ENCODE data around the gene ARVCF.
A peak's percentile ranks its signal among the peaks of the same experiment; 100 is the strongest.

Gene ARVCF

DNA sequence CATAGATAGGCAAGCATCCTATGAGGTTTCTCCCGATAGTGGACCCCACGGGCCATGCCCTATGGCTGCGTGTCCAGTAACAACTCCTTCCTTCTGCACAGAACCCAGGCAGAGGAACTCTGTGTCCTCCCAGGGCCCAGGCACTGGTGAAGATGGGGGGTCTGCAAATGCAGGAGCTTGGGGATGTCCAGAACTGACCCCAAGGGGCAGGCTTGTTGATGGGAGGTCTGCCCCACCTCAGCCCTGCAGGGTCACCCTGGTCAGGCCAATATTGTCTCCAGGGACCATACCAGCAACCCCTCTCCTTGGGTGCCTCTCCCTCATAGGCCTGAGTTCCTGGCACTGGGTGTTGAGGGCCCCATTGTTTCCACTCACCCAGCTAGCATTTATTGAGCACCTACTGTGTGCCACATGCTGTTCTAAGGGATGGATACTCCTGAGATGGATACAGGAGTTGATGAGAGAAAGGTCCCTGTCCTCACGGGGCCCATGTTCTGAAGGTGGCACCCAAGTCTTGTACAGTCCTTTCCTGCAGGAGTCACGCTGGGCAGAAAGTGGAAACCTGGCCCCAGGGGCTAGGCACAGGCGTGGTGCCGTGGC is 48.7 kb downstream of the ARVCF start:
- CTCF ChIA-PET: interaction anchor here (2.4 to 11.5 kb wide), 3 partner anchors 11 to 45 kb away, joined by 8 to 172 read pairs (median 9); no protein-coding TSS in a partner anchor
- POLR2A ChIA-PET: no interaction called here

DNA sequence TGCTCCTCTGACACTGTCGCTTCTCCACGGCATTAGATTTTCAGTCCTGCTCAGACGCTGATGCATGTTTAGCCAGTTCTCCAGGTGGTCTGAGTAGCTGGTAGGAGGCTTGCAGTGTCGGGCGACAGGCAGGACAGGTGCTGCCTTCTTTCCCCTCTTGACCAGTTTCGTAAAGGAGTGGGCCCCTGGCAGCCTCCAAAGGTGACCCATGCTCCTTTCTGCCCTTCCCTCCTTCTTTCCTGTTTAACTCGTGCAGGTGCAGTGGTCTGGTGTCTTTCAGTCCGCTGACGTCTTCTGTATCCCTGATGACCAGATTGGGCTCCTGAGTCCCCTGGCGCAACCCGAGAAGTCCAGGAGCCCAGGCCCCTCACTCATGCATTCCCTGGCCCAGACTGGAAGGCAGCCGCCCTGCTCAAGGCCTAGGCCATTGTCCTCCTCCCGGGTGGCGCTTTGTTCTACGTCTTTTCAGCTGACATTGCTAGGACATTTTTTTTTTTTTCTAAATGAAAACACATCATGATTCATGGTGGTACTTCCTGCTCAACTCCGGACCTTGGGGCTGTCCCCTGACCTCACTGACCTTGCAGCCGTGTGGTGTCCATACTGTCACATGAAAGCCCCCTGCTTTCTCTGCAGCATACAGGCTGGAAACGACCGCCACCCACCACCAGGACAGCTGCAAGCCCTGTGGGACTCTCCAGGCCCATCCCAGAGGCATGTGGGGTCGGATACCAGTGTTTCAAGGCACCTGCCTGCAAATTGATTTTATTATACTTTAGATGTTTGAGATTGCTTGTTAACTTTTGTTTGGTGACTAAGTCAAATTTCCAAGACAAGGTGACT is 49.5 kb downstream of the ARVCF start:
- no peak overlapping the region for H3K4me3 ChIP-seq (ENCODE audit: low read depth, low read length)
- ChIA-PET CTCF (interaction anchor here (2.4 to 11.5 kb wide), 3 partner anchors 12 to 46 kb away, joined by 8 to 172 read pairs (median 9); no protein-coding TSS in a partner anchor), POLR2A (no interaction called here)
- TF ChIP-seq, protein P1, sequence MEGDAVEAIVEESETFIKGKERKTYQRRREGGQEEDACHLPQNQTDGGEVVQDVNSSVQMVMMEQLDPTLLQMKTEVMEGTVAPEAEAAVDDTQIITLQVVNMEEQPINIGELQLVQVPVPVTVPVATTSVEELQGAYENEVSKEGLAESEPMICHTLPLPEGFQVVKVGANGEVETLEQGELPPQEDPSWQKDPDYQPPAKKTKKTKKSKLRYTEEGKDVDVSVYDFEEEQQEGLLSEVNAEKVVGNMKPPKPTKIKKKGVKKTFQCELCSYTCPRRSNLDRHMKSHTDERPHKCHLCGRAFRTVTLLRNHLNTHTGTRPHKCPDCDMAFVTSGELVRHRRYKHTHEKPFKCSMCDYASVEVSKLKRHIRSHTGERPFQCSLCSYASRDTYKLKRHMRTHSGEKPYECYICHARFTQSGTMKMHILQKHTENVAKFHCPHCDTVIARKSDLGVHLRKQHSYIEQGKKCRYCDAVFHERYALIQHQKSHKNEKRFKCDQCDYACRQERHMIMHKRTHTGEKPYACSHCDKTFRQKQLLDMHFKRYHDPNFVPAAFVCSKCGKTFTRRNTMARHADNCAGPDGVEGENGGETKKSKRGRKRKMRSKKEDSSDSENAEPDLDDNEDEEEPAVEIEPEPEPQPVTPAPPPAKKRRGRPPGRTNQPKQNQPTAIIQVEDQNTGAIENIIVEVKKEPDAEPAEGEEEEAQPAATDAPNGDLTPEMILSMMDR (IDR thresholded peaks at IDR 0.05; ENCODE audit: insufficient read depth, low read length, missing control alignments): no peak
- DNase-seq (ENCODE audit: low read depth, low spot score): no peak

More for the DNA sequence above, 48.7 kb downstream of the ARVCF start:
- H3K4me3 ChIP-seq (ENCODE audit: low read depth, low read length): no peak overlapping the region
- DNase-seq (ENCODE audit: low read depth, low spot score): no peak
- TF ChIP-seq, protein P1 (IDR thresholded peaks at IDR 0.05; ENCODE audit: insufficient read depth, low read length, missing control alignments): no peak

DNA sequence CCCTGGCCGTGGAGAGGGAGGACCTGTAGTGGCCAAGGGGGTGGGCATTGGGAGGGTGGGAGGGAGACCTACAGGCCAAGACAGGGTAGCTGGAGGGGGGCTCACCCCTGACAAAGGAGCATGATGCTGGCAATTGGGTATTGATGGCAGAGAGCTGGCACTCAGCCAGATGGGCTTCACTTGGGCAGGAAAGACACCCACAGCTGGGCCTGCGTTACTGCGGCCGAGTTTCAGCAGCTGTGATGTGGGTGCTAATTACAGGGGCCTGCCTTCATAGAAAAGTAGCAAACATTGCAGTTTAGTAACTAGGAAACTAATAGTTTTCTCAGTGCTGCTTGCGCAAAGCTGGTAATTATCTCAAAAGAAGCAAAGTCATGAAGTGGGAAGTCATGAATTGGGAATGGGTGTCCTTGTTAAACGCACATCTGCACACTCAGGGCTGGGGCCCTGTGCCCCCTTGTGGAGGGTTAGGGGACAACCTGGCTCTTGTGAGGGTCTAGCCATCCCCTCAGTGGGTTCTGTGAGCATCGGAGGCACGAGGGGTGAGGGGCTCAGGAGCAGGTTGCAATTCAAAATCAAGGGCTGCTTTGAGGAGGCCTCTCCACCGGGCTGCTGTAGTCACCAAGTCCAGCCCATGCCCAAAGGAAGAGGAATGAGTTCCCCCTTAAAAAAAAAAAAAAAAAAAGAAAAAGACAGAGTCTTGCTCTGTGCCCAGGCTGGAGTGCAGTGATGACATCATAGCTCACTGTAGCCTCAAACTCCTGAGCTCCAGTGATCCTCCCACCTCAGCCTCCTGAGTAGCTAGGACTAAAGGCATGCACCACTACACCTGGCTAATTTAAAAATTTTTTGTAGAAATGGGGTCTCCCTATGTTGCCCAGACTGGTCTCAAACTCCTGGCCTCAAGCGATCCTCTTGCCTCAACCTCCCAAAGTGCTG is 50.6 kb downstream of the ARVCF start:
- no peak for DNase-seq (ENCODE audit: low read depth, low spot score)

DNA sequence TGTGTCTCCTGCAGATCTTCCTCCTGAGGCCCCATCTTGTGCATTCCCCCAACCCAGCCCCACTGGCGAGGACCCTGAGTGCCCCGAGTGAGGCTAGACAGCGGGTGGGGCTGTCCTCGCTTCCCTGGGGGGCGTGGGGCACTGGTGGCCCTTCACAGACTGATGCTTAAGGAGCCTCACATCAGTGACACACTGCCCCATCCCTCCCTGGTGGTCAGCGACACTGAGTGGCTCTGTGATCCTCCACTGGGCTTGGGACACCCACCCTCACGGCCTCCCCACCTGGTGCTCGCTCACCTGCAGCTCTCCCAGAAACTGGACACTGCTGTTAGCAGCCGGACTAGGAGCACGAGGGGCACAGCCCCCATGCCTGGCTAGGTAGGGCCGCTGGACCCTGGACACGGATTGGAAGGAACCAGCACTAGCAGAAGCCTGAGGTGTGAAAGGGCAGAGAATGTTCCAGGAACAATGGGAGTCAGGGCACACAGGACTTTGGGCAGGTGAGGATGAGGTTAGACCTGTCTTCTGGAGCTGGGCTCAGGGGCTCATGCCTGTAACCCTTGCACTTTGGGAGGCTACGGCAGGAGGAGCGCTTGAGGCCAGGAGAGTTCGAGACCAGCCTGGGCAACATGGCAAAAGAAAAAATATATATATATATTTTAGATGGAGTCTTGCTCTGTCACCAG is 51.8 kb downstream of the ARVCF start:
- POLR2A ChIA-PET: no interaction called here
- no peak overlapping the region for H3K4me3 ChIP-seq (ENCODE audit: low read depth, low read length)
- TF ChIP-seq, protein P1 (IDR thresholded peaks at IDR 0.05; ENCODE audit: insufficient read depth, low read length, missing control alignments): no peak
- CTCF ChIA-PET: interaction anchor here (0.8 to 11.5 kb wide), 4 partner anchors 9 to 48 kb away, joined by 3 to 172 read pairs (median 5); no protein-coding TSS in a partner anchor
- DNase-seq (ENCODE audit: low read depth, low spot score): no peak

More for the DNA sequence above, 50.6 kb downstream of the ARVCF start:
- POLR2A ChIA-PET: no interaction called here
- TF ChIP-seq, protein P1 (IDR thresholded peaks at IDR 0.05; ENCODE audit: insufficient read depth, low read length, missing control alignments): peak; percentile 45
- CTCF ChIA-PET: interaction anchor here (0.8 to 11.5 kb wide), 5 partner anchors 13 to 235 kb away, joined by 3 to 172 read pairs (median 5); no protein-coding TSS in a partner anchor
- no peak overlapping the region for H3K4me3 ChIP-seq (ENCODE audit: low read depth, low read length)

DNA sequence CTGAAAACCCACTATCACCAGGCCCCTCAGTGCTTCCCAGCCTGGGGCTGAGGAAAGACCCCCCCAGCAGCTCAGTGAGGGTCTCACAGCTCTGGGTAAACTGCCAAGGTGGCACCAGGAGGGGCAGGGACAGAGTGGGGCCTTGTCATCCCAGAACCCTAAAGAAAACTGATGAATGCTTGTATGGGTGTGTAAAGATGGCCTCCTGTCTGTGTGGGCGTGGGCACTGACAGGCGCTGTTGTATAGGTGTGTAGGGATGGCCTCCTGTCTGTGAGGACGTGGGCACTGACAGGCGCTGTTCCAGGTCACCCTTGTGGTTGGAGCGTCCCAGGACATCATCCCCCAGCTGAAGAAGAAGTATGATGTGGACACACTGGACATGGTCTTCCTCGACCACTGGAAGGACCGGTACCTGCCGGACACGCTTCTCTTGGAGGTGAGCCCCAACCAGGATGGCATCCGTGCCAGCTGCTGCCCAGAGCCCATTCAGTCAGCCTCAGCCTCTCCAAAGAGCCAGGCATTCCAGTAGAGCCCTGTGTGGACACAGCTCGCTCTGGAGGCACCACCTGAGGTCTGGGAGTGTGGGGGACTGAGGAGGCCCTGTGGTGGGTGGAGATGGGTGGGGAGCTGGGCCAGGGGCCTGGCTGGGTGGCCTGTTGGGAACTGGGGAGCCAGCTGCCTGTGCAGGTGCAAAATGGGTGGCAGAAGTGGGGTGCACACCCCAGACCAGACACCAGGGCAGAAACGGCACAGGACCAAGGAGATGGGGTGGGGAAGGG is 52.6 kb downstream of the ARVCF start:
- H3K4me3 ChIP-seq (ENCODE audit: low read depth, low read length): no peak overlapping the region
- no peak for DNase-seq (ENCODE audit: low read depth, low spot score)
- ChIA-PET CTCF (interaction anchor here (0.8 to 1.7 kb wide), 3 partner anchors 8 to 11 kb away, joined by 3 to 5 read pairs (median 3); no protein-coding TSS in a partner anchor), POLR2A (no interaction called here)
- TF ChIP-seq, protein P1 (IDR thresholded peaks at IDR 0.05; ENCODE audit: insufficient read depth, low read length, missing control alignments): no peak
